ENCODE data around the gene CDS1. TPM values are rescaled to one million over a fixed set of nuclear protein-coding genes. Genes with fewer than 3 reads are reported as not detected.

The CDS1 gene
- total and polyA plus RNA-seq, 2 of the 8 experiments (the other 6 are each of a cell fraction or from before 2014, with no cell fraction given), result 8.7 to 13.9 TPM

DNA sequence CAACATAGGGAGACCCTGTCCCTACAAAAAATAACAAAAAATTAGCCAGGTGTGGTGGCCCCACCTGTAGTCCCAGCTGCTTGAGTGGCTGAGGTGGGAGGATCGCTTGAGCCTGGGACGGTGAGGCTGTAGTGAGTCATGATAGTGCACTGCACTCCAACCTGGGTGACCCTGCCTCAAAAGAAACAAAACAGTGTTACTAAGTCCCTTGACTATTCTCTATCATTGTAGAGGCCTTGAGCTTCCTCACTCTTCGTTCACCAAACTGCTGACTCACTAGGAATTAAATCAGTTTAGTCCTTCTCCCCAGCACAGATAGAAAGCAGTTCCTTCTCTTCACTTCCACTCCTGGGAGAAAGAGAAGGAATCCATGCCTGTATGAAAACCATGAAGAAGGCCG lies 14.5 kb downstream of the CDS1 start (continued):
- TF ChIP-seq, protein P1, sequence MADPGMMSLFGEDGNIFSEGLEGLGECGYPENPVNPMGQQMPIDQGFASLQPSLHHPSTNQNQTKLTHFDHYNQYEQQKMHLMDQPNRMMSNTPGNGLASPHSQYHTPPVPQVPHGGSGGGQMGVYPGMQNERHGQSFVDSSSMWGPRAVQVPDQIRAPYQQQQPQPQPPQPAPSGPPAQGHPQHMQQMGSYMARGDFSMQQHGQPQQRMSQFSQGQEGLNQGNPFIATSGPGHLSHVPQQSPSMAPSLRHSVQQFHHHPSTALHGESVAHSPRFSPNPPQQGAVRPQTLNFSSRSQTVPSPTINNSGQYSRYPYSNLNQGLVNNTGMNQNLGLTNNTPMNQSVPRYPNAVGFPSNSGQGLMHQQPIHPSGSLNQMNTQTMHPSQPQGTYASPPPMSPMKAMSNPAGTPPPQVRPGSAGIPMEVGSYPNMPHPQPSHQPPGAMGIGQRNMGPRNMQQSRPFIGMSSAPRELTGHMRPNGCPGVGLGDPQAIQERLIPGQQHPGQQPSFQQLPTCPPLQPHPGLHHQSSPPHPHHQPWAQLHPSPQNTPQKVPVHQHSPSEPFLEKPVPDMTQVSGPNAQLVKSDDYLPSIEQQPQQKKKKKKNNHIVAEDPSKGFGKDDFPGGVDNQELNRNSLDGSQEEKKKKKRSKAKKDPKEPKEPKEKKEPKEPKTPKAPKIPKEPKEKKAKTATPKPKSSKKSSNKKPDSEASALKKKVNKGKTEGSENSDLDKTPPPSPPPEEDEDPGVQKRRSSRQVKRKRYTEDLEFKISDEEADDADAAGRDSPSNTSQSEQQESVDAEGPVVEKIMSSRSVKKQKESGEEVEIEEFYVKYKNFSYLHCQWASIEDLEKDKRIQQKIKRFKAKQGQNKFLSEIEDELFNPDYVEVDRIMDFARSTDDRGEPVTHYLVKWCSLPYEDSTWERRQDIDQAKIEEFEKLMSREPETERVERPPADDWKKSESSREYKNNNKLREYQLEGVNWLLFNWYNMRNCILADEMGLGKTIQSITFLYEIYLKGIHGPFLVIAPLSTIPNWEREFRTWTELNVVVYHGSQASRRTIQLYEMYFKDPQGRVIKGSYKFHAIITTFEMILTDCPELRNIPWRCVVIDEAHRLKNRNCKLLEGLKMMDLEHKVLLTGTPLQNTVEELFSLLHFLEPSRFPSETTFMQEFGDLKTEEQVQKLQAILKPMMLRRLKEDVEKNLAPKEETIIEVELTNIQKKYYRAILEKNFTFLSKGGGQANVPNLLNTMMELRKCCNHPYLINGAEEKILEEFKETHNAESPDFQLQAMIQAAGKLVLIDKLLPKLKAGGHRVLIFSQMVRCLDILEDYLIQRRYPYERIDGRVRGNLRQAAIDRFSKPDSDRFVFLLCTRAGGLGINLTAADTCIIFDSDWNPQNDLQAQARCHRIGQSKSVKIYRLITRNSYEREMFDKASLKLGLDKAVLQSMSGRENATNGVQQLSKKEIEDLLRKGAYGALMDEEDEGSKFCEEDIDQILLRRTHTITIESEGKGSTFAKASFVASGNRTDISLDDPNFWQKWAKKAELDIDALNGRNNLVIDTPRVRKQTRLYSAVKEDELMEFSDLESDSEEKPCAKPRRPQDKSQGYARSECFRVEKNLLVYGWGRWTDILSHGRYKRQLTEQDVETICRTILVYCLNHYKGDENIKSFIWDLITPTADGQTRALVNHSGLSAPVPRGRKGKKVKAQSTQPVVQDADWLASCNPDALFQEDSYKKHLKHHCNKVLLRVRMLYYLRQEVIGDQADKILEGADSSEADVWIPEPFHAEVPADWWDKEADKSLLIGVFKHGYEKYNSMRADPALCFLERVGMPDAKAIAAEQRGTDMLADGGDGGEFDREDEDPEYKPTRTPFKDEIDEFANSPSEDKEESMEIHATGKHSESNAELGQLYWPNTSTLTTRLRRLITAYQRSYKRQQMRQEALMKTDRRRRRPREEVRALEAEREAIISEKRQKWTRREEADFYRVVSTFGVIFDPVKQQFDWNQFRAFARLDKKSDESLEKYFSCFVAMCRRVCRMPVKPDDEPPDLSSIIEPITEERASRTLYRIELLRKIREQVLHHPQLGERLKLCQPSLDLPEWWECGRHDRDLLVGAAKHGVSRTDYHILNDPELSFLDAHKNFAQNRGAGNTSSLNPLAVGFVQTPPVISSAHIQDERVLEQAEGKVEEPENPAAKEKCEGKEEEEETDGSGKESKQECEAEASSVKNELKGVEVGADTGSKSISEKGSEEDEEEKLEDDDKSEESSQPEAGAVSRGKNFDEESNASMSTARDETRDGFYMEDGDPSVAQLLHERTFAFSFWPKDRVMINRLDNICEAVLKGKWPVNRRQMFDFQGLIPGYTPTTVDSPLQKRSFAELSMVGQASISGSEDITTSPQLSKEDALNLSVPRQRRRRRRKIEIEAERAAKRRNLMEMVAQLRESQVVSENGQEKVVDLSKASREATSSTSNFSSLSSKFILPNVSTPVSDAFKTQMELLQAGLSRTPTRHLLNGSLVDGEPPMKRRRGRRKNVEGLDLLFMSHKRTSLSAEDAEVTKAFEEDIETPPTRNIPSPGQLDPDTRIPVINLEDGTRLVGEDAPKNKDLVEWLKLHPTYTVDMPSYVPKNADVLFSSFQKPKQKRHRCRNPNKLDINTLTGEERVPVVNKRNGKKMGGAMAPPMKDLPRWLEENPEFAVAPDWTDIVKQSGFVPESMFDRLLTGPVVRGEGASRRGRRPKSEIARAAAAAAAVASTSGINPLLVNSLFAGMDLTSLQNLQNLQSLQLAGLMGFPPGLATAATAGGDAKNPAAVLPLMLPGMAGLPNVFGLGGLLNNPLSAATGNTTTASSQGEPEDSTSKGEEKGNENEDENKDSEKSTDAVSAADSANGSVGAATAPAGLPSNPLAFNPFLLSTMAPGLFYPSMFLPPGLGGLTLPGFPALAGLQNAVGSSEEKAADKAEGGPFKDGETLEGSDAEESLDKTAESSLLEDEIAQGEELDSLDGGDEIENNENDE (IDR thresholded peaks at IDR 0.05; ENCODE audit: insufficient replicate concordance, low read length), result no peak
- TF ChIP-seq GTF2F1 (IDR thresholded peaks at IDR 0.05; ENCODE audit: borderline replicate concordance, low read depth, low read length) (no peak), TAF1 (IDR thresholded peaks at IDR 0.05; ENCODE audit: low read depth, low read length) (no peak), RBBP5 (IDR thresholded peaks at IDR 0.05; ENCODE audit: borderline replicate concordance, low read depth, low read length) (no peak), MAFK (IDR thresholded peaks at IDR 0.05; ENCODE audit: low read depth, low read length) (no peak), CEBPB (IDR thresholded peaks at IDR 0.05; ENCODE audit: low read depth, low read length) (no peak), CHD1 (IDR thresholded peaks at IDR 0.05; ENCODE audit: low read depth, low read length) (no peak), SIN3A (conservative IDR thresholded peaks at IDR 0.05 in 1 of 2, IDR thresholded peaks at IDR 0.05 in 1 of 2; ENCODE audit: low read depth in 1 of 2, low read length in 2 of 2) (no peak)

Measured in H1 (cell line).